NCI-H345 (cell line): Measurements from ENCODE around the gene MDM1.
A peak's percentile ranks its signal among the peaks of the same experiment; 100 is the strongest.

Source experiments
- DNase-seq: peaks from one replicate; lab custom pipeline; 2025; lab: John Stamatoyannopoulos, UW

MDM1 gene

DNA sequence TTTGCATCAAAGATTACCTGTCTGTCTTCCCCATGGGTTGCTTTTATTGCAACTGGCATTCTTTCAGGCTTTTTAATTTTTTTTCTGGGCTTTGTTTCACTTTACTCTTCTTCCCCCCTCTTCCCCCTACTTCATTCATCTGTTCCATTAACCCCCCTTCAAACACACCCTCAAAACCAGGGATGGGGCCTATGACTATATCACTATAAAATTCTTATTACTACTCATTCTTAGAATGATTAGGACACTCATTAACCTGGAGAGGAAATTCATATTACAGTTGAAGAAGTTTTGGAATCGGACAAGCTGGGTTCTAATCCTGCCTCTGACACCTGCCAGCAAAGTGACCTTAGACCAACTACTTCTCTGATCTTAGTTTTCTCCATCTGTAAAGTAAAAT is 24.8 kb upstream of the MDM1 start:
- DNase-seq, result no peak

- DNase-seq, result no peak
These were observed 24.0 kb upstream of the MDM1 start for GRCh38 chr12:68356060-68356695.

DNA sequence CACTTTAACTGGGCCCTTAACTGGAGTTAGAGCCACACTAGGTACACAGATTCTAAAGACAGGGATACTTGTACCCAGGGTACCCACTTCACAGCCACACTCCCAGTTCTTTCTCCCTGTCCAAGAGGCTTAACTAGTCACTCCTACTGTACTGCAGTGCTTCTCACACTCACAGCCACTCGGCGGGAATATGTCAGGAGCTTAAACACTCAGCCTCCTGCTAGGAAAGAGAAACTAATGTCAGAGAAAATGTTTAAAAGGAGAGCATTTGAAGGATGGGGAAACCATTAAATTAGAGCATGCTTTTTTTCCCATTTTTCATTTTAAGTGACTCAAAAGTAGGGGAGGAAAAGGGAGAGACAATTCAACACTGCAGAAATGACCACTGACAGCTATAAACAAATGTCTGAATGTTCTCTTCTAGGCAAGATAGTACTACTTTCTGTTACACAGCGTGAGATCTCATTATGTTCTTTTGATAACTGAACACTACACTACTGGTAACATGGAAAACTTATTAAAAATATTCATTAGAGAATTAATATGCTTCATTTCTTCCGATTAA is 22.9 kb upstream of the MDM1 start:
- DNase-seq, result no peak

DNA sequence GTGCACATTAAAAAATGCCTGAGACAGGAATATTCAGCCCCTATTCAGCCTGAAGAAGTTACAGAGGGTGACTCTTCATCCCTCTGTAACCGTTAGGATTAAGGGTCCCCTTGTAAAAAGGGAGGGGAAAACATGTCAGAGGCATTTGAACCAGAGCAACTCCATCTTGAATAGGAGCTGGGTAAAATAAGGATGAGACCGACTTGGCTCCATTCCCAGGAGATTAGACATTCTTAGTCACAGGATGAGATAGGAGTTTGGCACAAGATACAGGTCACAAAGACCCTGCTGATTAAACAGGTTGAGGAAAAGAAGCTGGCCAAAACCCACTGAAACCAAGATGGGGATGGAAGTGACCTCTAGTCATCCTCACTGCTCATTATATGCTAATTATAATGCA is 19.9 kb upstream of the MDM1 start:
- DNase-seq, result no peak

DNA sequence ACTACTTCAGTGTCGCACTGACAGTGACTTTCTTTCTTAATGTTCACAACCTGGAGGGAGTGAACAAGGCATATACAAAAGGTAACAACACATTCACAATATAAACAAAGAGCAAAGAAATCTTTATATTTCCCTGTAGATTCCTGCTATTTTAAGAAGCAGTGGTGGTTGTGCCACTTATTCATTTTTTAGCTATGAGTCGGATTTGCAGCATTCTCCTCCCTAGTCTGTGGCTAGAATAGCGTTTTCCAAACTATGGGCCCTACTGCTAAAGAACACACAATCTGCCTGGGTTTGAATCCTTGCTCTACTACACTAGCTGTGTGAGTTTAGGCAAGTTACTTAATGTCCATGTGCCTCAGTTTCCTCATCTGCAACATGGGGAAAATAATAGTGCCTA is 18.6 kb upstream of the MDM1 start:
- DNase-seq, result no peak

GRCh38 chr12:68349921-68350606 is 17.9 kb upstream of the MDM1 start:
- peak; percentile 96 for DNase-seq

- peak; percentile 83 for DNase-seq
These were observed 17.1 kb upstream of the MDM1 start for GRCh38 chr12:68349220-68349621.

DNA sequence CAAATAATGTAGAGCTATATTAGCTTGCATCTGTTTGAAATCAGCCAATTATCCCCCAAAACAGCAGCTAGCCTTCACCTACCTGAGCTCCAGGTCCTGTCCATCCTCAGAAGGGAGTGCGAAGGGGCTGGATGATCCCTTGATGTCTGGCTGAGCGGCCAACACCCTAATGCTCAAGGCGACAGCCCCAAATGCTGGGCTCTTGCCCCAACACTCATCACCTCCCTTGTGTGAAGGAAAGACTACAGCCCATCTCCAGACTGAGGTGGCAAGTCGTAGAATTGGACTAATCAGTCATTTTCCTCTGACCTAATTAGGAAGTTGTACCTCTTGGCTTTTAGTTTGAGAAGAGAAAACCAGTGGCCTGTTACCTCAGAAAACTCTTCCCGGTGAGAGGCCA is 16.3 kb upstream of the MDM1 start:
- DNase-seq, result no peak

- DNase-seq, result no peak
These were observed 13.6 kb upstream of the MDM1 start for GRCh38 chr12:68345763-68346162.

DNA sequence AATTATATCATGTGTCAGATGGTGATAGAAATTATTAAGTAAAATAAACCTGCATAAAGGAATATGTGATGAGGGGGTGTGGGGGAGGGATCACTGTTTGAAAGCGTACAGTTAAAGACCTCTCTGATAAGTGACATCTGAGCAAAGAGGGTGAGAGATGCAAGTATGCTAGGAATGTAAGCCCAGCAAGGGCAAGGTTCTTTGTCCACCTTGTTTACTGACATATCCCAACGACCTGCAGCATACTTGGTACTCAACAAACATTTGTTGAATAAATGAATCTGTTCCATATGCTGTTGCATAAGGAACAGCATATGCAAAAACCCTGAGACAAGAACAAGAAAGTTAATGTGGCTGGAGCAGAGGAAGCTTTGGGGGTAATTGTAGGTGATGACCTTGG is 12.0 kb upstream of the MDM1 start:
- DNase-seq, result no peak

DNA sequence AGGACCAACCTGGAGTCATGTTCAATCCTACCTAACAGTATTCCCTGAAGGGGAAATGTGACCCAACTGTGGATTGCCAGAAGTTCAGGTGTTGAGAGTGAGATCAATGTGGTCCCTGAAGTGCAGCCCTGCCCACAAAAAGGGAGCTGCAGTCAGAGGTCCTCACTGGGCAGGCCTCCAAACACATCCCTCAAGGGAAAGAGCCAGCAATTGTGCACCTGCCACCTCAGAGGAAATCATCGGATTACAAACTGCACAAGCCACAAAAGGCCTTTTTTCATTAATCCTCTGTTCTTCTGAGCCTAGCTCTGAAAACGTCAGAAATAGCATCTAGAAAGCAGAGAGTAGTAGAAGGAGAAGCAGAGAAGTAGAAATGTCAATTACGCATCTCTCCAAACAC is 10.8 kb upstream of the MDM1 start:
- peak; percentile 91 for DNase-seq

DNA sequence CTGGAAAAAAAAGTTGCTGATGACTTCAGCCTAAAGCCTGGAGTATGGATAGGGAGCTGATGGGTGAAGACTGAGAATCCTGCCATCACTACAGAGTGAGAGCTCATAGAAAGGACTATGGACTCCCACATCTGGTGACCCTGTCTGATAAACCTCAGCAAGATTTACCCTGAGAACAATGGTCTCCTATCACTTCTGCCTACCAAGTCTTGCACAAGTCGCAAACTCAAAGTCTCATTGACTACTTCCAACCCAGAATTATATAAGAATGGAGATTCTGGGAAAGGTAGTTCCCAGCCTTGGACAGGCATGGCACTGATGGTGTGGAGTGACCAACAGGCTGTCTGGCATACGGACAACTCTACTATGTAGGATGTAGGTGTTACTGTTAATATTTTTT is 9.7 kb upstream of the MDM1 start:
- no peak for DNase-seq

DNA sequence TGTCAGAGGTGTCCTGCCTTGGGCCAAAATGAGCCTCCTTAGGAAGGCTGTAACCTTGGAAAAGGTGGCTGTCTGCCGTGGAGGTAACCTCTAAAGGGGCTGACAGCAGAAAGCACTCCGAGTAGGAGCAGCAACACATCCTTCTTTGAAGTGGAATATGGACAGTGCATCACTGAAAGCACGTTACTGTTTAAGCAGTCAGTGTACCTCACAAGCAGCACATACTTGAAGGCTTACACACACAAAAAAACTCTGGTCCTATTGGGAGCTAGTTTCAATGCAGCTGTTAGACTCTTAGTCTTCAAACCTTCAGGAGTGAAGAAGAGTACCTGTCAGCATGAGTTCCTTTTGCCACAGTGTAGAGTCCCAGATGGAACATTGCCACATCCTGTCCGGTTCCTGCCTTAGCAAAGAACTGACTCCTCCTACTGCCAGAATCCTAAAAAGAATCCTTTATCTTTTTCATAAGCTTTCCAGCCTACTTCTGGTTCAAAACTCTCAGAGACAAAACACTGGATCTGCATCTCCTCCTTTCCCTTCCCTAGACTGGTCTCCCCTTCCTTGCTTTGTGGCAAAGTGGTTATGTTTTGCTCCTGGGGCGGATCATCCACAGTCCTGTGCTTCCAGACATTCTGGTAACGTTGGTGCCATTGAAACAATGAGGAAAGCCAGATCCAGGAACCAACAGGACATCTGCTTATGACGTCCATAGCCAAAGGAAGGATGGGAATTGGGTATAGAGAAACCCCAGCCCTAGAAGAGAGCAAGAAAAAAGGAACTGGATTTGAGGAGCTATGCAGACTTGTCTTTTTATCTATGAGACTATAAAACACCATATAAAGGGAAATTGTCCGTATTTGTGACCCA is 8.5 kb upstream of the MDM1 start:
- DNase-seq, result no peak

DNA sequence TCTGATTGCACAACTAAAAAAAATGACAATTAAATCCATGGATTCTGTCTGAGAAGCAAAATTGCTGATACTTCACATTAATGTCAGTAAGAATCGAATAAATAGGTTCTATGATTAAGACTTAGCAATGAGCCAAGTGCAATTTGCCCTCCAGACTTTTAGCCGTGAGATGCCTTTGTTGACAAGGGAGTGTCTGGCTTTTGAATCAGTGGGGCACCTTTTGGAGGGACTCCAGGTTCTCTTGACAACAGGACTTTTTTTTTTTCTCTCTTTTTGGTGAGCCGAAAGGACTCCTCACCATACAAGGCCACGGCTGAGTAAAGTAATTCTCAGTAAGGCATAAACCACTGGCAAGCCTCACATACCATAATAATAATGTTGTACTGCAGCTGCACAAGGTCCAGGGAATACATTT is 4.7 kb upstream of the MDM1 start:
- peak; percentile 91 for DNase-seq

DNA sequence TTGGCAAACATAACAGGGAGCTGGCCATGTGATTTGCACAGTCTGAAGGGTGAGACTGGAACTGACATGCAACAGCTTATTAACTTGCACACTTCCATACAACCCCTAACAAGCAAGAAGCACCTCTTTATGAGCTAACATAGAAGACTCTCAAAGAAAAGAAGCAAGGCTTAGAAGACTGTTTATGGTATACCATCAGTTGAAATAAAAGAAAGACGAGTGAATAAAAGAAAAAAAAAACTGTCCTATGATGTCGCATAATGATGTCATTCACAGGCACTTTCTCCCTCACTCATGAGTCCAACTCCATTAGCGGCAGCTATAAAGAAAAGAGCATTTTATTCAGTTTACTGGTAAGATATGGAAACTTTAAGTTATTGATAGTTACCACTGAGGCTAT is 3.3 kb upstream of the MDM1 start:
- no peak for DNase-seq

DNA sequence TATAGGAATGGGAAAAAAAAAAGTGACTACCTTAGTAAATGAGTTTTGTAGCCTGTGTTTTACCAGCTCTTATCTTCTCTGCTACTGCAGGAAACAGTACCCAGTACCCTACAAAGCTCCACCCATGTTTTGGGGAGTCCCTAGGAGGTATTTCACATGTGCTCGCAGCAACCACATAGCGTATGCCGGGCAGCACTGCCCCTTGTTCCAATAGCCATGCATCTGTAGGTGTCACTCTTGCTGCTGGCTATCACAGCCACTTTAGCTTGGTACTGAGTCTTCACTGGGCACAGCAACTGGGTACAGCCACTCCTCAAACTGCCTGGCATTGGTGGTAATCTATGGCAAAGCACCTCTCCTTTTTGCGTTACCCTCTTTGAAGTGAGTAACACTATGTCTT is 2.0 kb upstream of the MDM1 start:
- DNase-seq, result peak; percentile 64

- no peak for DNase-seq
These were observed 817 bp upstream of the MDM1 start for GRCh38 chr12:68332728-68333630.

DNA sequence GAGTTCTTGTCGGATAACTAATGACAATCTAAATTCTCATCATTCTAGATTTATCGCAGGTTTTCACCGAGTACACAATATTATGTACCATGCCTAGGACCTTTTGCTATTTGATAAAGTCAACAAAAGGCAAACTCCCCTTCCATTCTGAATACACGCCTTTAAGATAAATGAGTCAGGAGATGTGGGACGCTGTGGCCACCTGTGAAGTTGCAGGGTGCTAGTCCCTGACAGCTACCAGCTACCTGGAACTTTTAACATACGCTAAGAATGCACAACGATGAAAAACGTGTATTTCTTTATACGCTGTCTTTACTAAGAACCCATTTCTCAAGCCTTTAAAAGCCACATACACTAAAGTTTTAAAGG is 678 bp downstream of the MDM1 start:
- no peak for DNase-seq

GRCh38 chr12:68327896-68328295 is 4.3 kb downstream of the MDM1 start:
- DNase-seq, result no peak

DNA sequence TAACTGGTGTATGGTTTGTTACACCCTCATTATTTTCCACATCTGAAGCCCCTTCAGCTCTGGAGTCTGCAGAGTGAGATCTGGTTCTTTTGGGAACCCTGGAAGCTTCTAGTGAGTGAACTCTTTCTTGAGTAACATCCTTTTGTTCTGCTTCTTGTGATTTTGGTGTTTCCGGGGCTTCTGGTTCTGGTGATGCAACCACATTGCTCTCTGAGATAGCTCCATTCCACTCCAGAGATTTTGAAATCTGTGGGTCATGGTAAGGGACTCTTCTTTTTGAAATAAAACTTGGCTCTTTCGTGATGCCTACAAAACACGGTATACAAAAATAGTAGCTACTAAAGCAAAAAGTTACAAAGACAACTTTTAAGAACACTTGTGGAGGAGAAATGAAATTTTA is 5.4 kb downstream of the MDM1 start:
- DNase-seq, result no peak

DNA sequence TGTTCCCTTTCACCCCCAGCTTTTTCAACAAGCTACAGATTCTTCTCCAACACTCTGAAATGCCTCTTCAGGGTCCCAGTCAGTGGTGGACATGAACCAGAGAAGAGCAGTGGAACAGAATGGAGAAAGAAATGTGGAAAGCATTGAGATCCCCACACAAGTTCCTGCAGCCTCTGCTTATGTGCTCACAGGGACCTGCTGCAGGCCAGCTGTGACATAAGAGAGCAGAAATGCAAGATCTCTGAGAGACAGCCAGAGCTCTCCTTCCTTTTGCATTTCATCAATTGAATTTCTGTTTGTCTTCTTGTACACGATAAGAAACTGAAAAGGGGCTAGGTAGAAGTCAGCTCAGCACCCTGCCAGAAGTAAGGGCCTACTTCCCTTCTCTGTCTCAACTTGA is 6.2 kb downstream of the MDM1 start:
- no peak for DNase-seq

DNA sequence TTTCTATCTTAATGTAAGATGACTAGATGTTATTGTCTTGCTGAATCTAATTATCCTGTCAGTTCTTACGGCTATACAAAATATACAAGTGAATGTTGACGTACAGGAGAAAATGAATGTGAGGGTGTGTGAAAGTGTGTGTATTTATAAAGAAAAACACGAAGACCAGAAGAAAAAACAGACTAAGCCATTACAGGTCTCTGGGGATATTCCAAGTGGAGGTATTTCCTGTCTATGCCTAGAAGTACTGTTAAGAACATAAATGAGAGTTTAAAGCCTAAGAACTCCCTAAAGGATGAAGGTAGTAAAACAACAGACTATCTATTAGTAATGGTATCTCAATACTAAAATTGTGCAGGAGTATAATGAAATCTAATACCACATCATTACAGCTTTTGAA is 7.6 kb downstream of the MDM1 start:
- no peak for DNase-seq
